Panc1 (cell line): ENCODE results near the gene ARHGAP44. TPM values are rescaled to one million over a fixed set of nuclear protein-coding genes. Genes with fewer than 3 reads are reported as not detected.

Experiments
- ATAC-seq: fragments of 200-7000 bp; cut with Tn5 transposase; 2 replicates; pipeline ENCODE4 v1.9.1; 2020; ENCODE audit warnings: mild to moderate bottlenecking, moderate library complexity
- BruUV-seq: library from RNA; stranded (reverse); fragments of 400-500 nt; replicated peaks from 2 replicates; lab custom pipeline; 2021; lab: Mats Ljungman, UMichigan
- CTCF ChIA-PET: fragments of 300-600 bp; sonication (Branson Sonifier 250); formaldehyde crosslinking; loops from one replicate; lab custom pipeline; 2022; ENCODE audit warnings: antibody characterized with exemption; lab: Charles Lee
- POLR2A ChIA-PET: fragments of 300-600 bp; sonication (Branson Sonifier 250); formaldehyde crosslinking; loops from one replicate; lab custom pipeline; 2022; ENCODE audit warnings: antibody characterized with exemption; lab: Charles Lee
- DNase-seq: peaks from one replicate; pipeline ENCODE4 v3.0.0-alpha.2; 2010; ENCODE audit warnings: low read depth, low spot score
- H3K27ac ChIP-seq: 2 replicates; pipeline ENCODE4 v1.5.1; 2011; ENCODE audit warnings: mild to moderate bottlenecking, low read length, inconsistent platforms
- H3K27me3 ChIP-seq: fragments of 200-500 bp; sonication (Bioruptor generic); 2 replicates; pipeline ENCODE4 v1.6.0; 2014; ENCODE audit warnings: low read length, inconsistent platforms; ENCODE audit not compliant: control insufficient read depth, insufficient read depth
- H3K36me3 ChIP-seq: fragments of 200-500 bp; sonication (Bioruptor generic); 2 replicates; pipeline ENCODE4 v1.5.1; 2014; ENCODE audit warnings: inconsistent platforms, mild to moderate bottlenecking, low read length, moderate library complexity; ENCODE audit not compliant: control insufficient read depth, insufficient read depth
- H3K4me1 ChIP-seq: 2 replicates; pipeline ENCODE4 v1.5.1; 2011; ENCODE audit warnings: inconsistent platforms, mild to moderate bottlenecking, low read length, moderate library complexity; ENCODE audit not compliant: control insufficient read depth, insufficient read depth
- H3K4me3 ChIP-seq, 2 experiments: 2 replicates each; pipeline ENCODE4 v1.5.1; 2011 to 2012; ENCODE audit warnings: low read depth in 2 of 2, low read length in 2 of 2, mild to moderate bottlenecking in 2 of 2, inconsistent platforms in 1 of 2, moderate library complexity in 1 of 2
- H3K9me3 ChIP-seq: fragments of 200-500 bp; sonication (Bioruptor generic); 2 replicates; pipeline ENCODE4 v1.5.1; 2014; ENCODE audit warnings: low read depth, mild to moderate bottlenecking, inconsistent platforms, low read length, moderate library complexity; ENCODE audit not compliant: control insufficient read depth, insufficient read depth
- POLR2AphosphoS5 ChIP-seq: IDR thresholded peaks from 2 replicates; pipeline ENCODE4 v1.6.1; 2012; ENCODE audit warnings: mild to moderate bottlenecking, low read depth, low read length, moderate library complexity
- SIN3A ChIP-seq: IDR thresholded peaks from 2 replicates; pipeline ENCODE4 v1.6.1; 2012; ENCODE audit warnings: low read depth, mild to moderate bottlenecking, low read length, moderate library complexity, borderline replicate concordance; ENCODE audit not compliant: insufficient read depth
- TCF7L2 ChIP-seq: IDR thresholded peaks from 2 replicates; pipeline ENCODE4 v1.6.1; 2011; ENCODE audit warnings: mild to moderate bottlenecking, low read depth, low read length, inconsistent platforms
- in situ Hi-C: cut with HindIII; loops from 2 replicates; pipeline ENCODE4 v1.10.0; 2016; ENCODE audit warnings: low sequenced_read_pairs, low pct_unique_long_range_greater_than_20kb
- intact Hi-C: fragments of 100-400 bp; cut with micrococcal nuclease; formaldehyde crosslinking; loops from one replicate; pipeline ENCODE4 v1.10.0; 2022; ENCODE audit not compliant: unreplicated experiment
- total RNA-seq: library from RNA; stranded (reverse); gene quantifications from one replicate; pipeline ENCODE4 v1.2.1, GENCODE V29; 2021; ENCODE audit not compliant: unreplicated experiment
- TF ChIP-seq, protein P1 (sequence below): fragments of 450-650 bp; IDR thresholded peaks from 2 replicates; pipeline ENCODE4 v1.5.1; 2017; ENCODE audit warnings: mild to moderate bottlenecking
- TF ChIP-seq, protein P2 (sequence below), 2 experiments: IDR thresholded peaks; 2 replicates each; pipeline ENCODE4 v1.6.1; 2011 to 2012; ENCODE audit warnings: low read depth in 2 of 2, control low read depth in 1 of 2, low read length in 1 of 2, mild to moderate bottlenecking in 1 of 2, moderate library complexity in 1 of 2; ENCODE audit not compliant: insufficient read depth in 1 of 2

Gene ARHGAP44
- total RNA-seq, 1 experiment from 2014 or later: 0.80 TPM

DNA sequence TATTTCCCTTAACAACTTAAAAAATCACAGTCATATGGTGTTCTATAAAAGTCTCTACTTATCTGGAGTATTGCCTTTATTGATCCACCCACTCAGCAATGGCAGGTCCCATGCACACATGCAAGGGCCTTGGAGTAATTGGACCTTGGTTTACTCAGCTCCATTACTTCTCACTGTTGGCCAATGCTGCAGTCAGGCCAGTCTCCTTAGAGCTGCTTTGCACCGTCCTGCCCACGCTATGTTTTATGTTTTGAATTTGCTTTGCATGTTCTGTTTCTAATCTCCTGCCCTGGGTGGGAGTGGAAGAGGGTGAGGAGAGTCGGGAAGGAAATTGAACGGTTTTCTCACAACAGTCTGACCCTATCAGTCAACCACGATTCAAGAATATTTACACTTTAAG lies 23.6 kb downstream of the ARHGAP44 start:
- ChIA-PET POLR2A (no interaction called here), CTCF (no interaction called here)
- H3K27me3 ChIP-seq: no peaks in the 10 kb centered on the region
- intact Hi-C loops (no loop called here), in situ Hi-C loops (no loop called here)
- H3K9me3 ChIP-seq: no peaks in the 10 kb centered on the region
- H3K4me3 ChIP-seq: no peak overlapping the region
- no peaks in the 10 kb centered on the region for H3K36me3 ChIP-seq
- H3K27ac ChIP-seq: no peak overlapping the region
- H3K4me1 ChIP-seq: no peaks in the 10 kb centered on the region
- no TSS peak for BruUV-seq
- DNase-seq (no peak), ATAC-seq (no peak)
- TF ChIP-seq, protein P1, sequence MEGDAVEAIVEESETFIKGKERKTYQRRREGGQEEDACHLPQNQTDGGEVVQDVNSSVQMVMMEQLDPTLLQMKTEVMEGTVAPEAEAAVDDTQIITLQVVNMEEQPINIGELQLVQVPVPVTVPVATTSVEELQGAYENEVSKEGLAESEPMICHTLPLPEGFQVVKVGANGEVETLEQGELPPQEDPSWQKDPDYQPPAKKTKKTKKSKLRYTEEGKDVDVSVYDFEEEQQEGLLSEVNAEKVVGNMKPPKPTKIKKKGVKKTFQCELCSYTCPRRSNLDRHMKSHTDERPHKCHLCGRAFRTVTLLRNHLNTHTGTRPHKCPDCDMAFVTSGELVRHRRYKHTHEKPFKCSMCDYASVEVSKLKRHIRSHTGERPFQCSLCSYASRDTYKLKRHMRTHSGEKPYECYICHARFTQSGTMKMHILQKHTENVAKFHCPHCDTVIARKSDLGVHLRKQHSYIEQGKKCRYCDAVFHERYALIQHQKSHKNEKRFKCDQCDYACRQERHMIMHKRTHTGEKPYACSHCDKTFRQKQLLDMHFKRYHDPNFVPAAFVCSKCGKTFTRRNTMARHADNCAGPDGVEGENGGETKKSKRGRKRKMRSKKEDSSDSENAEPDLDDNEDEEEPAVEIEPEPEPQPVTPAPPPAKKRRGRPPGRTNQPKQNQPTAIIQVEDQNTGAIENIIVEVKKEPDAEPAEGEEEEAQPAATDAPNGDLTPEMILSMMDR: no peak
- TF ChIP-seq, protein P2, sequence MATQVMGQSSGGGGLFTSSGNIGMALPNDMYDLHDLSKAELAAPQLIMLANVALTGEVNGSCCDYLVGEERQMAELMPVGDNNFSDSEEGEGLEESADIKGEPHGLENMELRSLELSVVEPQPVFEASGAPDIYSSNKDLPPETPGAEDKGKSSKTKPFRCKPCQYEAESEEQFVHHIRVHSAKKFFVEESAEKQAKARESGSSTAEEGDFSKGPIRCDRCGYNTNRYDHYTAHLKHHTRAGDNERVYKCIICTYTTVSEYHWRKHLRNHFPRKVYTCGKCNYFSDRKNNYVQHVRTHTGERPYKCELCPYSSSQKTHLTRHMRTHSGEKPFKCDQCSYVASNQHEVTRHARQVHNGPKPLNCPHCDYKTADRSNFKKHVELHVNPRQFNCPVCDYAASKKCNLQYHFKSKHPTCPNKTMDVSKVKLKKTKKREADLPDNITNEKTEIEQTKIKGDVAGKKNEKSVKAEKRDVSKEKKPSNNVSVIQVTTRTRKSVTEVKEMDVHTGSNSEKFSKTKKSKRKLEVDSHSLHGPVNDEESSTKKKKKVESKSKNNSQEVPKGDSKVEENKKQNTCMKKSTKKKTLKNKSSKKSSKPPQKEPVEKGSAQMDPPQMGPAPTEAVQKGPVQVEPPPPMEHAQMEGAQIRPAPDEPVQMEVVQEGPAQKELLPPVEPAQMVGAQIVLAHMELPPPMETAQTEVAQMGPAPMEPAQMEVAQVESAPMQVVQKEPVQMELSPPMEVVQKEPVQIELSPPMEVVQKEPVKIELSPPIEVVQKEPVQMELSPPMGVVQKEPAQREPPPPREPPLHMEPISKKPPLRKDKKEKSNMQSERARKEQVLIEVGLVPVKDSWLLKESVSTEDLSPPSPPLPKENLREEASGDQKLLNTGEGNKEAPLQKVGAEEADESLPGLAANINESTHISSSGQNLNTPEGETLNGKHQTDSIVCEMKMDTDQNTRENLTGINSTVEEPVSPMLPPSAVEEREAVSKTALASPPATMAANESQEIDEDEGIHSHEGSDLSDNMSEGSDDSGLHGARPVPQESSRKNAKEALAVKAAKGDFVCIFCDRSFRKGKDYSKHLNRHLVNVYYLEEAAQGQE (IDR thresholded peaks at IDR 0.05; ENCODE audit: insufficient read depth in 1 of 2, low read depth in 2 of 2, low read length in 1 of 2): no peak
- TF ChIP-seq TCF7L2: no peak
- no peak for TF ChIP-seq POLR2AphosphoS5
- TF ChIP-seq SIN3A: no peak

DNA sequence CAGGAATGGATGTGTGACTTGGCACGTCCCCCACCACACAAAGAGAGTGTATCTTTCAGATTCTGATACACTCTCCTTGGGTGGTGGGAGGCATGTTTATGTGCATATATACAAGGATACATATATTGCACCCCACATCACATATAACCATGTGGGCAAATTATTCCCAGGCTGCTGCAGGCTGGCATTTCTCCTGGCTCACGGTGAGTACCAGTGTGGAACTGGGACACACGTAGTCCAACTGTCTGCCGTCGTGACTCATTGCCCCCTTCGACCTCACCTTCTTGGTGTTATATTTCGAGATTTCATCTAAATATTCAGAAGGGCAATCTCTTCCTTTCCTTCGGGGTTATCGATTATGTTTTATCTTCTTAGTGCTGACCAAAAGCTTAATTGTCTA lies 24.4 kb downstream of the ARHGAP44 start:
- DNase-seq: no peak
- POLR2A ChIA-PET: no interaction called here
- Histone ChIP-seq H3K9me3 (no peaks in the 10 kb centered on the region), H3K36me3 (no peaks in the 10 kb centered on the region), H3K27me3 (no peaks in the 10 kb centered on the region), H3K27ac (no peak overlapping the region), H3K4me1 (no peaks in the 10 kb centered on the region), H3K4me3 (no peak overlapping the region)
- CTCF ChIA-PET: no interaction called here
- no TSS peak for BruUV-seq
- intact Hi-C loops (no loop called here), in situ Hi-C loops (no loop called here)
- TF ChIP-seq TCF7L2 (no peak), POLR2AphosphoS5 (no peak), SIN3A (no peak)
- TF ChIP-seq, protein P2 (IDR thresholded peaks at IDR 0.05; ENCODE audit: insufficient read depth in 1 of 2, low read depth in 2 of 2, low read length in 1 of 2): no peak
- TF ChIP-seq, protein P1: no peak
- no peak for ATAC-seq
